DMS153 (cell line): ENCODE results near the gene ARL15.
A peak's percentile ranks its signal among the peaks of the same experiment; 100 is the strongest.

ENCODE experiments used
- DNase-seq: peaks from one replicate; lab custom pipeline; 2025; lab: John Stamatoyannopoulos, UW

ARL15 gene

GRCh38 chr5:54313311-54314270, 3.2 kb upstream of the ARL15 start:
- DNase-seq = no peak

GRCh38 chr5:54312499-54312898, 2.1 kb upstream of the ARL15 start:
- no peak for DNase-seq

GRCh38 chr5:54311176-54311677, 854 bp upstream of the ARL15 start:
- no peak for DNase-seq

GRCh38 chr5:54309691-54310432, 511 bp downstream of the ARL15 start:
- no peak for DNase-seq

- DNase-seq = no peak
These were observed 1.1 kb downstream of the ARL15 start for GRCh38 chr5:54309276-54309675.

GRCh38 chr5:54307583-54307982, 2.8 kb downstream of the ARL15 start:
- DNase-seq = no peak

GRCh38 chr5:54306893-54307292, 3.5 kb downstream of the ARL15 start:
- no peak for DNase-seq

GRCh38 chr5:54305737-54306136, 4.6 kb downstream of the ARL15 start:
- DNase-seq = no peak

GRCh38 chr5:54304040-54304439, 6.3 kb downstream of the ARL15 start:
- no peak for DNase-seq

GRCh38 chr5:54302267-54302687, 8.1 kb downstream of the ARL15 start:
- no peak for DNase-seq

- no peak for DNase-seq
These were observed 8.5 kb downstream of the ARL15 start for GRCh38 chr5:54301849-54302248.

GRCh38 chr5:54301220-54301619, 9.2 kb downstream of the ARL15 start:
- DNase-seq = no peak

GRCh38 chr5:54298947-54299346, 11.4 kb downstream of the ARL15 start:
- DNase-seq = no peak

GRCh38 chr5:54296386-54296785, 14.0 kb downstream of the ARL15 start:
- peak; percentile 68 for DNase-seq

- DNase-seq = no peak
These were observed 14.6 kb downstream of the ARL15 start for GRCh38 chr5:54295651-54296276.

GRCh38 chr5:54294097-54294667, 16.2 kb downstream of the ARL15 start:
- DNase-seq = no peak

- no peak for DNase-seq
These were observed 17.5 kb downstream of the ARL15 start for GRCh38 chr5:54292866-54293265.

- no peak for DNase-seq
These were observed 18.9 kb downstream of the ARL15 start for GRCh38 chr5:54291498-54291897.

GRCh38 chr5:54289769-54290168, 20.6 kb downstream of the ARL15 start:
- no peak for DNase-seq

- DNase-seq = no peak
These were observed 21.7 kb downstream of the ARL15 start for GRCh38 chr5:54288568-54289217.

- DNase-seq = no peak
These were observed 24.7 kb downstream of the ARL15 start for GRCh38 chr5:54285686-54286085.

GRCh38 chr5:54284586-54284985, 25.8 kb downstream of the ARL15 start:
- DNase-seq = no peak
